ENCODE measurements around the gene PLEKHG5.

DNA sequence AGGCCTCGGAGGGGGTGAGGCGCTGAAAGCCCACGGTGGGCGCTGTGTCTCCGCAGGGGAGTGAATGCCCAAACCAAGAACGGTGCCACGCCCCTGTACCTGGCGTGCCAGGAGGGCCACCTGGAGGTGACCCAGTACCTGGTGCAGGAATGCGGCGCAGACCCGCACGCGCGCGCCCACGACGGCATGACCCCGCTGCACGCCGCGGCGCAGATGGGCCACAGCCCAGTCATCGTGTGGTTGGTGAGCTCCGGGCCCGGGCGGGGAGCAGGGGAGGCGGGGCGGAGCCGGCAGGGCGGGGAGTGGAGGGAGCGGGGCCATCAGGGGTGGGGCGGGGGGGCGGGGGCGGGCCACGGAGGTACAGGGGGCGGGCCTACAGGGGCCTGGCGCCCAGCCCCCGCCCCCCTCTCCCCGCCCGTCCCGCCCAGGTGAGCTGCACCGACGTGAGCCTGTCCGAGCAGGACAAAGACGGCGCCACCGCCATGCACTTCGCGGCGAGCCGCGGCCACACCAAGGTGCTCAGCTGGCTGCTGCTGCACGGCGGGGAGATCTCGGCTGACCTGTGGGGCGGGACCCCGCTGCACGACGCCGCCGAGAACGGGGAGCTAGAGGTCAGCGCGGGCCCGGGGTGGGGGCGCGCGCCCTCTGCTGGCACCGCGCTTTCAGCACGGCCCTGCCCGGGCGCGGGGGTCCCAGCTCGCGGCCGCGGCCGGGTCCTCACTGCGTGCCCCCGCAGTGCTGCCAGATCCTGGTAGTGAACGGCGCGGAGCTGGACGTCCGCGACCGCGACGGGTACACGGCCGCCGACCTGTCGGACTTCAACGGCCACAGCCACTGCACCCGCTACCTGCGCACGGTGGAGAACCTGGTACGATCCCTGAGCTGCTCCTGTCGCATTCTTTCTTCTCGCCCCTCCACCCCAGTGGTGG, 51.0 kb downstream of the PLEKHG5 start:
- TF ChIP-seq, protein P1, sequence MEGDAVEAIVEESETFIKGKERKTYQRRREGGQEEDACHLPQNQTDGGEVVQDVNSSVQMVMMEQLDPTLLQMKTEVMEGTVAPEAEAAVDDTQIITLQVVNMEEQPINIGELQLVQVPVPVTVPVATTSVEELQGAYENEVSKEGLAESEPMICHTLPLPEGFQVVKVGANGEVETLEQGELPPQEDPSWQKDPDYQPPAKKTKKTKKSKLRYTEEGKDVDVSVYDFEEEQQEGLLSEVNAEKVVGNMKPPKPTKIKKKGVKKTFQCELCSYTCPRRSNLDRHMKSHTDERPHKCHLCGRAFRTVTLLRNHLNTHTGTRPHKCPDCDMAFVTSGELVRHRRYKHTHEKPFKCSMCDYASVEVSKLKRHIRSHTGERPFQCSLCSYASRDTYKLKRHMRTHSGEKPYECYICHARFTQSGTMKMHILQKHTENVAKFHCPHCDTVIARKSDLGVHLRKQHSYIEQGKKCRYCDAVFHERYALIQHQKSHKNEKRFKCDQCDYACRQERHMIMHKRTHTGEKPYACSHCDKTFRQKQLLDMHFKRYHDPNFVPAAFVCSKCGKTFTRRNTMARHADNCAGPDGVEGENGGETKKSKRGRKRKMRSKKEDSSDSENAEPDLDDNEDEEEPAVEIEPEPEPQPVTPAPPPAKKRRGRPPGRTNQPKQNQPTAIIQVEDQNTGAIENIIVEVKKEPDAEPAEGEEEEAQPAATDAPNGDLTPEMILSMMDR (IDR thresholded peaks at IDR 0.05): peak in 3 of 6 experiments; percentile 10 to 40 (median 24)
- TF ChIP-seq POLR2A (IDR thresholded peaks at IDR 0.05): no peak

Data from esophagus squamous epithelium (tissue), 4 donors.